ENCODE data around the gene CBX2.

CBX2 gene

DNA sequence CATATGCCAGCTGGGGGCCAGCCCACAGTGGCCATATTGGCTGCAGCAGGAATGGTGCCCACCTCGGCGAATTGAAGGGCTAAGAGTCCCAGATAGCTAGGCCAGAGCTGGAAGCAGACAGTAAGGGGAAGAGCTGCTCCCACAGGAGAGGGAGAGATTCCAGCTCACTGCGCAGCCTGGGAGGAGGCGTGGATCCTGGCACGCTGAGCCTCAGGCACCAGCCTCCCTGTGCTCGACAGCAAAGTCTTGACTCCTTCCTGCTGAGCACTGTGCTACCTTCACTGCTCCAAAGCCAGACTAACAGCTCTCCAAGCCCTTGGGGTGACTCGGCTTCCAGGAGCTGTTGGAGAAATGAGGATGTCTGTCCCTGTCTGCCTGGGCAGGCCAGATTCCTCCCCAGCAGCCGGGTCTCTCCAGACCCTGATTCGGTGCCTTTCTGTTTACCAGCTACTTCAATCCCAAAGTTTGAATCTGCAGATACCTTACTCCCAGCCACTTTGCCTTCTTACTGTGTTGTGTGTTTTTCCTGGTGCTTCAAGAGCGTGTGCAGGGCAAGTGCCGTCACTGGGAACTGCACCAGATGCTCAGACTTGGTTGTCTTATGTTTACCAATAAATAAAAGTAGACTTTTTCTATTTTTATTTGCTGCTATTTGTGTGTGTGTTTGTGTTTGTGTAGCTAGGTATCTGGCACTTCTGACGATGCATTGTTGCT is 9.1 kb downstream of the CBX2 start:
- no peak overlapping the region for H3K4me2 ChIP-seq
- peaks cover 51% of the 10 kb centered on the region for H3K36me3 ChIP-seq
- H4K20me1 ChIP-seq = peaks cover 100% of the 10 kb centered on the region
- peaks cover 67% of the 10 kb centered on the region for H3K27me3 ChIP-seq
- H3K4me3 ChIP-seq = no peak overlapping the region
- peaks cover 29% of the 10 kb centered on the region for H3K4me1 ChIP-seq
- H3K27ac ChIP-seq = no peak overlapping the region
- no peak for TF ChIP-seq Cebpa-rat (IDR thresholded peaks at IDR 0.05)
- no peaks in the 10 kb centered on the region for H3K9me3 ChIP-seq
- no peak overlapping the region for H3K9ac ChIP-seq

DNA sequence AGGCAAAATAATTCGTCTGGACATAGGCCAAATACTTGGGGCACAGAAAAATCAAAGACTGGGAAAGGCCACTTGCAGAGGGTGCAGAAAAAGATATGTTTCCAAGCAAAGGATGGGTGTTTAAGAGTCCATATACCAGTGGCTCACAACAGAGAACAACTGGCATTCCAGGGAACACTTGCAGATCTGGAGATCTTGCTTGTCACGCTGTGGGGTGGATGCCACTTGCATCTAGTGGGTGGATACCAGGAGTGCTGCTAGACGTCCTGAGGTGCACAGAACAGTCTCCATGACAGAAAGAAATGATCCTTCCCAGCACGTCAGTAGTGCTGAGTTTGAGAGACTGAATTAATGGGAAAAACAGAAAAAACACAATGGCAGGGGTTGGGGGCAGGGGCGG is 10.5 kb downstream of the CBX2 start:
- peaks cover 100% of the 10 kb centered on the region for H4K20me1 ChIP-seq
- H3K4me1 ChIP-seq = peaks cover 25% of the 10 kb centered on the region
- no peaks in the 10 kb centered on the region for H3K9me3 ChIP-seq
- H3K36me3 ChIP-seq = peaks cover 42% of the 10 kb centered on the region
- no peak overlapping the region for H3K4me2 ChIP-seq
- no peak for TF ChIP-seq Cebpa-rat (IDR thresholded peaks at IDR 0.05)
- peaks cover 80% of the 10 kb centered on the region for H3K27me3 ChIP-seq
- H3K4me3 ChIP-seq = no peak overlapping the region
- no peak overlapping the region for H3K27ac ChIP-seq
- H3K9ac ChIP-seq = no peak overlapping the region

DNA sequence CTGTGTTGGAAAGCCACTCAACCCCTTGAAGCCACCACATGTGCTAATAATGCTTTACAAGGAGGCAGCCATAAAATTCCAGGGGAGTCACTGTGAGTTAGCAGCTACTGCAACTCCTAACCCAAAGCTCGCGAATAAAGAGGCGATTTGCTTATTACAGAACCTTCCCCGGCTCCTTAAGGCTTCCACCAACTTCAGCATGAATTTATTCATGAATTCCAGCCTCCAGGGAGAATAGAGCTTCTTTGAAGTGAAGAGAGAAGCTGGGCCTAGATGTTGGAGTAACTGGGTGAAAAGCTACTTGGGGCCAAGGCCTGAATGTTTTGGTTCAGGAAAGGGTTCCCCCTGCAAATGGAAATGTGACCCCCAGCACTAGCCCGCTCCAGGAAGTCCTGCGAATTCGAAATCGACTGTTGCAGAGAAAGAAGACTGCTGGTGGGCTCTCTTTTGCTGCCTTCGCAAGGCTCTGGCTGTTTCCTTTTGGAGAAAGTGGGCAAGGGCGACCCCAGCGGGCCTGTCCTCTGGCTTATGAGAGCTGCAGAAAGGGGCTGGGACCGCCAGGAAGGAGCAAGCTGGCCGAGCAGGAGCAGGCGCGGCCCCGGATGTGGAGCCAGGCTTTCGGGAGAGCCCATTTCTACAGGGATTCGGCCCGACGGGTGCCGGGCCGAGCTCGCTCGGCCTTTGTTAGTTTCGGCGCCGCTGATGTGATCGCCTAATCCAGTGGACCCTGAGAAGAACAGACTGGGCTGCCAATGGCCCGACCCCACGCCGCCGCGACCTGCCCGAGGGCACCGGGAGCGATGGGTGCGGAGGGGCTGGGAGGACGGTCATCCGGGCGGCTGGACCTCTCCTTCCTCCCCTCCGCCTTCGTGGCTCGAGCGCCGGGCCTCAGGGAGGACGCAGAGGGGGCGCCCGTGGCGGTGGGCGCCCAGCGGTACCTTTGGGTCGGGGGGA is 11.3 kb downstream of the CBX2 start:
- Histone ChIP-seq H3K36me3 (peaks cover 37% of the 10 kb centered on the region), H3K27ac (no peak overlapping the region), H3K9ac (no peak overlapping the region), H3K4me3 (0 out of 2 replicates have a peak overlapping the region, but pooled peaks have one; percentile 28), H3K27me3 (peaks cover 88% of the 10 kb centered on the region), H3K4me1 (peaks cover 25% of the 10 kb centered on the region), H4K20me1 (peaks cover 100% of the 10 kb centered on the region), H3K4me2 (peak overlapping the region; percentile 39), H3K9me3 (no peaks in the 10 kb centered on the region)
- no peak for TF ChIP-seq Cebpa-rat (IDR thresholded peaks at IDR 0.05)

DNA sequence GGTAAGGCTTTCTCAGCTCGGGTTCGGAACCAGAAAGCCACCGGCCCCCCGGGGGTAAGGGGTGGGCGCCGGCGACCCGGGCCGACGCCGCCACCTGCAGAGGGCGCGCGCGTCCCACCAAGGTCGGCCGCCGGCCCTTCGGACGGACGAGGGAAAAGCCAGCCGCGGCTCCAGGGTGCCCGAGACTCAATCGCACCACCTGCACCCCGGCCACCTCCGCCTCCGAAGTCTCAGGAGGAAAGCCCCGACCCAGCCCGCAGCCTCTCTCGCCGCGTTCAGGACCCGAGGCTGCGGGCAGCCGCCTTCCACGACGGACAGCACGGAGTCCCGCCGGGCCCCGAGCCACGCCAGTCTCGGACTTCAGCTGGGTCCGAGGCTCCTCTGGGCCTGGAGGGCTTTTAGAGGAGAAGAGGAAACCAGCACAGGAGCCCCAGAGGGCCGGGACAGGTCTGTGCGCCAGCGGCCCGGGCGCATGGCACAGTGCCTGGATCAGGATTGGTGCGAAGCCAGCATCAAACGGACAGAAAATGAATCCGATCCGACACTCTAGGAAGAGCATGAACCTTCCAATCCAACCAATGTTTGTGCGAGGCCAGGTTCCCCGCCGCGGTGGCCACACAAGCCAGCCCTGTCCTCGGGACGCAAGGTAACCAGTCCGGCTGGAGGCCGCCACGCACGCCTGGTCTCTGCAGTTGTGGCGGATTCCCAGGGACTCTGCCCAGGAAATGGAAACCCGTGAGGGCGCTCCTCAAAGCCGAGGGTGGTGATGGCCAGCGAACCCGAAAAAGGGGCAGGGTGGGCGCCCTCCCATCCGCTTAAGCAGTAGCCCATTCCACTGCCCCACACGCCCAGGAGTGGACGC is 12.2 kb downstream of the CBX2 start:
- H3K27ac ChIP-seq = no peak overlapping the region
- peaks cover 25% of the 10 kb centered on the region for H3K4me1 ChIP-seq
- peaks cover 100% of the 10 kb centered on the region for H4K20me1 ChIP-seq
- H3K4me2 ChIP-seq = peak overlapping the region; percentile 39
- 0 out of 2 replicates have a peak overlapping the region, but pooled peaks have one; percentile 28 for H3K4me3 ChIP-seq
- H3K9ac ChIP-seq = no peak overlapping the region
- TF ChIP-seq Cebpa-rat (IDR thresholded peaks at IDR 0.05) = no peak
- no peaks in the 10 kb centered on the region for H3K9me3 ChIP-seq
- H3K27me3 ChIP-seq = peaks cover 91% of the 10 kb centered on the region
- H3K36me3 ChIP-seq = peaks cover 36% of the 10 kb centered on the region

DNA sequence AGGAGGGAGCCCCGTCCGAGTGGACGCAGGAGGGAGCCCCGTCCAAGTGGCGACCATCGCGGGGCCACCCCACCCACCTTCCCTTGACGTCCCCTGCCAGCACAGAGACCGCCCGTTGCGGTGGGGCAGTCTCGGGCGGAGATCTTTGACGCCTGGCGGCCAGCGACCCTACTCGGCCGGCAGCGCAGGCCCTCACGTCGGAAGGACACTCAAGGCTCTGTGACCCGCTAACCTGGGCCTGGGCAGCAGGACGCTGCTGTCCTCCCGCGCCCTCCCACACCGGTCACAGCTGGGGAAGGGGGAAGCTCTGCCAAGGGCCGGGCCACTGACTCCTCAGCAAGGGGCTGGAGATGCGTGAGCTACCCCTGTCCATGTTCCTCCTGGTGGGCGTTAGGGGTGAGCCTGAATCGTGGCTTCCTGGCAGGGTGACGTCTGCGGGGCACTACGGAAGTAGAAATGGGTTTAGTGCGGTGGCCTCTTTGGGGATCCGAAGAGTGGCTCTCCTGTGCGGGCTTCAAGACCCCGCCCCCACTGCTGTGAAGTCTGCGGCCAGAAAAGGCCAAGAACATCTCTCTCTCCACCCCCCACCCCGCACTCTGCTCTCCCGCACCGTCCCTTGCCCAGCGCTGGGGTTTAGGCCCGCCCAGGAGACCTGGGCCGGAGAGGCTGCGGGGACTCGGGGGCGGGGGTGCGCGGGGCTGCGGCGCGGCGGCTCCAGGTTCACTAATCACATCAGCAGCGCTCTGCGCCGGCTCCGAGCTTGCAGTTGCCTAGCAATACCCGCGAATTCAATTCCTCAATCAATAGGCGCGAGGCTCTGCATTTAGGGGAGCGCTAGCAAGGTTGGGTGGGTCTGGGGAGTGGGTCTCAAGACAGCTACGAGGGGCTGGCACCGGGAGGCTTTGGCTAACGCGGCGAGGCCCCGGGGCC is 13.1 kb downstream of the CBX2 start:
- H3K4me2 ChIP-seq = no peak overlapping the region
- peaks cover 30% of the 10 kb centered on the region for H3K4me1 ChIP-seq
- H3K27ac ChIP-seq = no peak overlapping the region
- peaks cover 94% of the 10 kb centered on the region for H3K27me3 ChIP-seq
- TF ChIP-seq Cebpa-rat (IDR thresholded peaks at IDR 0.05) = no peak
- H3K4me3 ChIP-seq = no peak overlapping the region
- peaks cover 98% of the 10 kb centered on the region for H4K20me1 ChIP-seq
- H3K9ac ChIP-seq = no peak overlapping the region
- H3K36me3 ChIP-seq = peaks cover 29% of the 10 kb centered on the region
- no peaks in the 10 kb centered on the region for H3K9me3 ChIP-seq

DNA sequence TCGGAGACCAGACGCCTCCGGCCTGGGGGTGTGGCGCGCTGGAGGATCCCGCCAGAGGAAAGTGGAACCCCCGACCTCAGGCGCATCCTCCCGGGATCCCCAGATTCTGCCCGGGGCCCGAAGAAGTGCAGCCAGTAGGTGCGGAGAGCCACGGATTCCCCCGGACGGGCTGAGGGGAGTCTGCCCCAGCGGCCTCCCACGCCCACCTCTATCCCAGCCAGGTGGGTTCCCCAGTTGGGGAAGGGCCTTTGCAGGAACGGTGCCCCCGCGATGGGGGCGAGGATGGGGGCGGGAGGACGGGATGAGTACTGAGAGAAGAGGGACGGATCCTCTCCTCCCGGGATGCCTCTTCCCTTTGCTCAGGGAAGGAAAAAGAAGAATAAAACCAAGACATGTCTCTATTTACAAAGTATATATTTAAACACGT is 13.8 kb downstream of the CBX2 start:
- no peak for TF ChIP-seq Cebpa-rat (IDR thresholded peaks at IDR 0.05)
- peaks cover 22% of the 10 kb centered on the region for H3K36me3 ChIP-seq
- peaks cover 96% of the 10 kb centered on the region for H4K20me1 ChIP-seq
- no peak overlapping the region for H3K9ac ChIP-seq
- H3K4me1 ChIP-seq = peaks cover 34% of the 10 kb centered on the region
- H3K9me3 ChIP-seq = no peaks in the 10 kb centered on the region
- peaks cover 87% of the 10 kb centered on the region for H3K27me3 ChIP-seq
- H3K4me3 ChIP-seq = no peak overlapping the region
- H3K4me2 ChIP-seq = no peak overlapping the region
- H3K27ac ChIP-seq = no peak overlapping the region

DNA sequence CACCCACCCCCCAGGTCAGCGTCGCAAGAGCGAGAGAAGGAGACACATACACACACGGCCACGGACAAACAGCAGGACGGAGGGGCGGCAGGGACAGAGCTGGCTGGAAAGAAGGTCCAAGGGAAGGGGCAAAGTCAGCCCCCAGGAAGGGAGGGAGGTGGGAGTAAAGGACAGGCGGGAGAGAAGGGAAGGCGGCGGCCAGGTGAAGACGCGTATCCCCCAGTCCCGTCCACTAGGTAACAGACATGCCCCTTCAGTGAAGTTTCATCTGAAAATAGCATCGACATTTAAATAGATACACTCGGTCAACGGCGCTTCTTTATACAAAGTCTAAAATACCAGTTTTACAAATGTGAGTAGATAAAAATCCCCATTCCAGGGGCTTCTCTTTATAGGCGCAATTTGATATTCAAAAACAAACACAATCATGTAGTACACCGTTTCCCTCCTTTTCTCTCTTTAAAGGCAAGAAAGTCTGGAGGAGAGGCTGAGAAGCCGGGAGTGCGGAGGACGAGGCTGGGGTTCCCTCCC is 14.5 kb downstream of the CBX2 start:
- peaks cover 34% of the 10 kb centered on the region for H3K4me1 ChIP-seq
- no peak overlapping the region for H3K27ac ChIP-seq
- no peak overlapping the region for H3K4me2 ChIP-seq
- peaks cover 81% of the 10 kb centered on the region for H3K27me3 ChIP-seq
- peaks cover 89% of the 10 kb centered on the region for H4K20me1 ChIP-seq
- TF ChIP-seq Cebpa-rat (IDR thresholded peaks at IDR 0.05) = no peak
- H3K36me3 ChIP-seq = peaks cover 17% of the 10 kb centered on the region
- H3K9me3 ChIP-seq = no peaks in the 10 kb centered on the region
- no peak overlapping the region for H3K4me3 ChIP-seq
- H3K9ac ChIP-seq = no peak overlapping the region
